GM18861 (cell line): ENCODE results near the gene ANKRD40.
"Not testable (repeated sequence)": the region's sequence is repeated elsewhere in the genome, so short reads cannot be mapped to it uniquely, and the experiment has no call there.

ENCODE experiments used
- ATAC-seq: cut with Tn5 transposase; IDR thresholded peaks from one replicate; pipeline ENCODE4 v1.9.1; 2021; ENCODE audit not compliant: unreplicated experiment

ANKRD40 gene

DNA sequence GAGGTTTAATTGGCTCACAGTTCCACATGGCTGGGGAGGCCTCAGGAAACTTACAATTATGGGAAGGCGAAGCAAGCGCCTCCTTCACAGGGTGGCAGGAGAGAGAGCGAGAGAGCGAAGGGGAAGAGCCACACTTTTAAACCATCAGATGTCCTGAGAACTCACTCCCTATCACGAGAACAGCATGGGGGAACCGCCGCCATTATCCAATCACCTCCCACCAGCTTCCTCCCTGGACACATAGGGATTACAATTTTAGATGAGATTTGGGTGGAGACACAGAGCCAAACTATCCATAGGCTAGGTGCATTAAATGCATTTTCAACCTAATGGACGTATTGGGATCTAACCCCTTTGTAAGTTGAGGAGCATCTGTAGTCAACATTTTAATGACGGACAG is 4.9 kb upstream of the ANKRD40 start:
- ATAC-seq, result no peak

DNA sequence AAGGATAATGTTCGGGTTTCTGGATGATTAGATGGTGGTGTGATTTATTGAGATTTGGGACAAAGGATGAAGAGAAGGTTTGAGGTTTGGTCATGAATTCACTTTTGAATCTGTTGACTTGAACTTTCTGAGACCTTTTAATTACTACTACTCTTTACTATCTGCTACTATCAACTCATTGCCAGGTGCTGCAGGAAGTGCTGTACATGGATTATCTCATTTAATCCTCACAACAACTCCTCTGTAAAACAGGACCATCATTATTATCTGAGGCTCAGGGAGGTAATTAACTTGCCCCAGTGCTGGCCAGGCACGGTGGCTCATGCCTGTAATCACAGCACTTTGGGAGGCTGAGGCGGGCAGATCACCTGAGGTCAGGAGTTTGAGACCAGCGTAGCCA is 2.9 kb upstream of the ANKRD40 start:
- ATAC-seq, result no peak

DNA sequence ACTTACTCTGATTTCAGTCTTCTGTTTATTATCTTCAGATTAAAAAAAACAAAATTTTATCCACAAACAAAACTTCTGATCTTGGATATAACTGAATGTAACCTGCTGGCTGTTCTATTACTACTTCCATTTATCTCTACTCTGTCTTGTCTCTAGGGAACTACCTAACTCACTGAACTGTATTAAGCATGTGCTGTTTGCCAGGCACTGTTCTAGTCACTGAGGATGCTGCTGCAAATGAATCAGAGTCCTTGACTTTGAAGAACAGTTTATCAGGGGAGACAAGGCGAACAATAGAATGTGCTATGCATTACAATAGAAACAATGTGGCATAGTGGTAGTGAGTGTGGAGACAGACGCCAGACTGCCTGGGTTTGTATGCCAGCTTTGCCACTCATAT is 2.3 kb upstream of the ANKRD40 start:
- ATAC-seq, result no peak

DNA sequence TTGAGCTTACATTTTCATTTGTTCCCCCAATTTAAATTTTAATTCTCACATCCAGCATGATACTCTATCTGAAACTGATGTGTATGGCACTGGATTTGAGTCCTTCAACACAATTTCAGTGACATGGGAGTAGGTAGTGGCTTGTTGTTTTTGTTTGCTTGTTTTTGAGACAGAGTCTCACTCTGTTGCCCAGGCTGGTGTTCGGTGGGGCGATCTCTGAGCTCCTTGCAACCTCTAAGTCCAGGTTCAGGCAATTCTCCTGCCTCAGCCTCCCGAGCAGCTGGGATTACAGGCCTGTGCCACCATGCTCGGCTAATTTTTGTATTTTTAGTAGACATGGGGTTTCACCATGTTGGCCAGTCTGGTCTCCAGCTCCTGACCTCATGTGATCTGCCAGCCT is 1.3 kb upstream of the ANKRD40 start:
- not testable (repeated sequence) for ATAC-seq

DNA sequence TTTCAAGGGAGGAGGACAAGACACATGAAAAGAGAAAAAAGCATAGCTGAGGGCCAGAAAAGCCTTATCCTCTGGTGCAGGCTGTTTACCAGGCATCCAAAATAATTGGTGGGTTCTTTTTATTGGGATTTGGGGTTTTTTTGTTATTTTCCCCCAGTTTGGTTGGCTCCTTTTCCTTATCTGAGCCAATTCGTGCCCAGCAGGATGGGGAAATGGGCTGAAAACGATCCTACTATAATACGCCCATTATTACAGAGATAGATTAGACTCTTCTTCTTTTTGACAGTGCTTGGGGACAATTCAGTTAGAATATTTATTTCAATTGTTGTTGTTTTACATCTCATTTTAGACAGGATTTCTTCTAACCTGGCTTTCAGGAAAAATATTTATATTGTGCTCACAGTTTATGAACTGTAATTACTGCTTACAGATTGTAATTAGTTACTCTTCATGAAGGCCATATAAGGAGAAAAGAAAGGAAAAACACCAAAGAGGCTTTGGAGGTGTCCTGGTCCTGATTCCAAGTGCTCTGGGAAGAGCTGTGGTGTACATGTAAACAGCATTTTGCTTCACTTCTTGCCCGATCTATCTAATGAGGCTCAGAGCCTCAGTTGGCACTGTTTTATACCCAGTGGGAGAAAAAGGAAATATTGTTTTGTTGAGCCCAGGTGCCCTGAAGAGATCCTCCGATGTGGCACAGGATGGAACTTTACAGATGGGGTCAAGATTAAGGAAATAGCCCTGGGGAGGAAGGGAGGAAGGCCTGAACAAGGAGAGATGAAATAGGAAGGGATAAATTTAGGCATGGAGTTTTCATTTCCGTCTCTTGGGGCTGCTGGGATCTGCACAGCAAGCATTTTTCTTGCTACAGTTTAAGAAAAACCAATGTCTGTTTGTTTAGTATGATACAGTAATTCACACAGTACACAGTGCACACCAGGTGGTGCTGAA is 611 bp upstream of the ANKRD40 start:
- no peak for ATAC-seq

DNA sequence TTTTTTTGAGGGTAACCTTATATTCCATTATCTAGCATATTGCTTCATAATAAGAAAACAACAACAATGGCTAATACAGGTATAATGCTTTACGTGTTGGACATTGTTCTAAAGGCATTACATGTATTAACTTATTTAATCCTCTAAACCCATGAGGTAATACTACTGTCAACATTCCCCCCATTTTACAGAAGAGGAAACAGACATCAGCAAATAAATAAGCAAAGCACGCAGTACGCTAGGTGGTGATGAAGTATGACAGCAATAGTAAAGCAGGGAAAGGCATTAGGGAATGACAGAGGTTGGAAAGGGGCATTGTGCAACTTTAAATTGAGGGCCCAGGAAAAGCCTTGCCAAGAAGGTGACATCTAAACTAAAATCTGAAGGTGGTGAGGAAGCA is 4.6 kb downstream of the ANKRD40 start:
- no peak for ATAC-seq

DNA sequence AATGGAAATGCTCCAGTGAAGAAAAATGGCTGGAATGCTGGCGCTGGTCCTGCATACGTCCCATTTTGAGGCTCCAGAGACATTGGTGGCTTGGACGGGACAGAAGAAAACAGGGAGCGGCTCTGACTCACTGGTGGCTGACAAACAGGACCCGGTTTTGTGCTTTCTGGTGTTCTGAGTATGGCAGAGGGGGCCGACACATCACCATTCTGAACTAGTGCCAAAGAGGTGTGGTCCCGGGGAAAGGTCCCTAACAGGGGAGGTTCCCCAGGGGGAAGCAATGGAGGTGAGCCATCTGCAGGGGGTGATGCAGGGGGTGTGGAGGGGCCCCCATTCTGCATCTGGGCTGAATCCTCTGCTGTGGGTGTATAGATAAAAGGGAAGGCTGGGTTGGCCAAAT is 8.3 kb downstream of the ANKRD40 start:
- no peak for ATAC-seq

DNA sequence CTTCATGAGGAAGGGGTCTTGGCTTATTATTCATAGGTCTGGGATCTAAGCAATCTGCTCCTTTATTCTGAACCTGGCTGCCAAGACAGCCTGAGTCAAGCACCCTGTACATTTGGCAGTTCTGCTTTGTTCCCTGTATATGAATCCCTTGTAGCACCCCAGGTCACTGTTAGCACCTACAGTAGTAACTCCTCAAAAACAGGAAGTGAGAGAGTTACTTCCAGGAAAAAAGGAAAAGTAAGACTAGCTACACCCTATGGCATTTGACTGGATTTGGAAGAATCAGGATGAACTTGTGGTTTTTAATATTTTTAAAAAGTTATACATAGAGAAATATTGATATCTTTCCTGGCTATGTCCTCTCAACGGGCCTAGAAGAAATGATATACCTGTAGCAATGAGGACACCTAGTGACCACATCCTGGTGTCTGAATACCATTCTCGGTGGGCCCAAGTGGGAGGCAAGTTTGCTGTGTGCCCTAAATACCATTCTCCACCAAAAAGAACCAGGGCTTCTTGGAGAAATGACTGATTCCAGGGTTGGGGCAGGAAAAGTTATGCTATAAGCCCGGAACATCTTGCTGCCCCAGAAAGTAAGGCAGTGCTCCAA is 9.9 kb downstream of the ANKRD40 start:
- ATAC-seq, result no peak

DNA sequence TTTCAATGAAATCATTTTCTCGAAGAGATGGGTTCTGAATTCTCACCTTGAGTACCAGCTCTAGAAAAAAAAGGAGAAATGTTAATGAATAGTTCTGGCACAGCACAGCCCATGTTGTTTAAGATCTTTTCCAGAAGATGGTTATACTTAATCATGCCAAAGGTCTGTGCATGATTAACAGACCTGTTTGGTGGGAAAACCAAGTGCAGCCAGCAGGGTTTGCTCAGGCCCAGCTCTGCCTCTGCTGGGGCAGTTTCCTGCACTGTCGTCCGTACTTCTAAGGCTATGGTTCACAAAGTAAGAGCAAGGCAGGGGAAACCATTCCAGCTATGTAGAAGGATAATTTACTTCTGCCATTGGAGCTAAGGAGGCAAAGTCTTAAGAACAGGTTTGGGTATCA is 10.7 kb downstream of the ANKRD40 start:
- ATAC-seq, result no peak

DNA sequence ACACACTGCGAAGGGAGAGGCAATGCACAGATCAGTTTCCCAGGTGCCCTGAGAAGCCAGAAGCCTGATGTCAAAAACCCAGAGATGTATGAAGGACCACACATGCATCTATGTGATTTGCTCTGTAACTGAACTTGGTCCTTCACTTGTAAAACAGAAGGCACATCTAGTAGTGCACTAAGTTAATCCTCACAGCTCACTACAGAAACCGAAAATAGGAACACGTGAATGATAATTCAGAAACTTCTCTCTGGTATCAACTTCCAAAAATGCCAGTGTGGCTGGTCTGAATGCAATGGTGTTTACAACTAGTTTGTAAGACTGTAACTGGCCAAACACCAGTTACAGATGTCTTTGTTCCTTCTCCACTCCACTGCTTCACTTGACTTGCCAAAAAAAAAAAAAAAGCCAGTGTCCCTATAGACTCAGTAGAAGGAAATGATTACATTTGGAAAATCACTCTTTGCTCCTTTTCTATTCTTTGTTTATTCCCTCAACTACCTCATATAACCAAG is 11.3 kb downstream of the ANKRD40 start:
- ATAC-seq, result no peak

DNA sequence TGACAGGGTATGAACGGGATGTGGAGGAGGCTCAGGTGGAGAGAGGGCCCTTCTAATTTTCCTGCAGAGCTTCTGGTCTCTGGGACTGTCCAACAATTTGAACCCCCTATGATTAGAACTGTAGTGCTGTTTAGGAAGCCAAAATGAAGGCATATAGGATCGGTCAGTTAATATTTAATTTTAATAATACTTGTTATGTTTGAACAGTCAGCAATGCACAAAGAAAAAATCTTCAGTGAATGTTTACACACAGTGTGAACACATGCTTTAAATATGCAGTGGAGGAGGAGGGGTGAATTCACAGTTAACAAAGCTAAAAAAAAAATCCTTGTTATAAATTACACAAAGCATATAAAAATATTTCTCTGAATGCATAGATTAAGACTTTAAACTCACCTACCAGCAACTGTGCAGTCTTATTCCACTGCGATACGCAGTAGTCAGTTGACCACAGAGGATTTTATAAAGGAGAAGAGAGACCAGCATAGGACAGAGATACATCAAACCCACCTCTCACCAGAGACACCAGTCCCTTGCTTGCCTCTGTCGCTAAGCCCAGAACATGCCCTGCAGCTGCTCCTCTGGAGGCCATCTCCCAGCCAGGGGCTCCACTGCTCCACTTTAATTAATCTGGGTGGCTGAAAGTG is 14.6 kb downstream of the ANKRD40 start:
- ATAC-seq, result no peak

DNA sequence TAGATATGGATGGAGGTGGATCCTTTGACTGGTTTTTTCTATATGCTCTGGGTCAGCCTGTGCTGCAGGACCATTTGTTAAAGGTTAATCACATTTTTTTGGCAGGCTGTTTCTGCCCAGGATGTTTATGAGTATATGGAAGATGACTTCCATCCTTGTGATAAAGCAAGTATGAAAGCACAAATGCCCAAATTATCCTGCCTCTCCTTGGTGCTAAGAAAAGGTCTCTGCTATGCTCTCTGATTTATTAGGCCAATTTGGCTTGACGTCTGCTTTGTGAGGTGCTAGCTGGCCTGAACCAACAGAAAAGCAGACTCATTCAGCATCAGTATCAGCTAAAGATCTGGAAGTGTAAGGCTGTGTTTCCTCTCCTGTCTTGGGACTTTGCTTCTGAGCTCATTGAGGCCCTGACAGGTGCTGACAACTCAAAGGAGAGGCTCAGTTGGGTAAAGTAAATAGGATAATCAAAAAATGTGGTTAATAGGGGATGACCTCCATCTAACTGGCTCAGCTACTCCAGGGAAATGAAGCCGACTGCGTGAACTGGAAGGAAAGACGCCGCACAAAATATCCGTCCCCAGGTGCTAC is 15.2 kb downstream of the ANKRD40 start:
- no peak for ATAC-seq

DNA sequence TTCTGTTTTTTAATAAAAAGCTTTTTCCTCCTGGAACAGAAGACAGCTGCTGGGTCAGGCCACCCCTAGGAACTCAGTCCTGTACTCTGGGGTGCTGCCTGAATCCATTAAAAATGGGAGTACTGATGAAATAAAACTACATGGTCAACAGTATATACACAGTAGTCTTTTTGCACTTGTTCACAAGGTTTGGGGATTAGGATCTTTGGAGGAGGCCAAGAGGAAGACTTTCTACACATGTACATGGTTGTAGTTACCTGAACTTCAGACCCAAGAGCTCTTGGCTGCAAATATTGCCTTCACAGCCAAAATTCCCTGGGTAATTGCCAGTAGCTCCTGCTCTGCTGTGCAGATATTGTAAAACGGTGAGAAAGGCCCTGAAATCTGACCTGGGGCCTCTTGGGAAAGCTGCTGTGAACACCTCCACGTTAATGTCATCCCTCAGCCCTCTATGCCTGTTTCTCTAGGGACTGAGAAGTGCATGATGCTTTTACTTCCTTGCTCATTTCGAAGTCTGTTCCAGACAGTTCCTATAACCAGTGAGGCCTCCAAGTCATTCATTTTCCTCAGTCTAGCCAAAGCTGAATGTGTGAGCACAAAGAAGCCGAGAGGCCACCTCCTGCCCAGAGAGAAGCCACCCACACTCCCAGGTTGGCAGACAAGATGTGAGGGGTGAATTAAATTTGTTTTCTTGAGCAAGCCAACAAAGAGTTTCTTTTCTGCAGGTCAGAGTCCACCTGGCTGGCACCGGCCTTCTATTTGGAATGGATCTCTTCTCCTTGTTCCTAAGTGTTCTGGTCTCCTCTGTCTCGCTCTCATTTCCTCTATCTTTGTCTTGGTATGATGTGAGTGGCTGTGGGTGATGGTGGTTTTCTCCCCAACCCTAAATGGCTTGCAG is 15.9 kb downstream of the ANKRD40 start:
- ATAC-seq, result no peak

DNA sequence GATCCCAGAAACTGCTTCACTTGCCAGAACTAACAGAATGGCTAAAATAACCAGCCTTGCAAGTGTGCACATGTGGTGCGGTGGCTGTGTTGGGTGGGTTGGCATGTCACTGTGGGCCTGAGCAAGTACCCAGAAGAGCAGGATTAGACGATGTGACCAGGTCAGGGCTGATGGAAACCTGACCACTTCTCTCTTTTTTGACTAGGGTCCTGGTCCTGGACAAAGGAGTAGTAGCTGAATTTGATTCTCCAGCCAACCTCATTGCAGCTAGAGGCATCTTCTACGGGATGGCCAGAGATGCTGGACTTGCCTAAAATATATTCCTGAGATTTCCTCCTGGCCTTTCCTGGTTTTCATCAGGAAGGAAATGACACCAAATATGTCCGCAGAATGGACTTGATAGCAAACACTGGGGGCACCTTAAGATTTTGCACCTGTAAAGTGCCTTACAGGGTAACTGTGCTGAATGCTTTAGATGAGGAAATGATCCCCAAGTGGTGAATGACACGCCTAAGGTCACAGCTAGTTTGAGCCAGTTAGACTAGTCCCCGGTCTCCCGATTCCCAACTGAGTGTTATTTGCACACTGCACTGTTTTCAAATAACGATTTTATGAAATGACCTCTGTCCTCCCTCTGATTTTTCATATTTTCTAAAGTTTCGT is 16.7 kb downstream of the ANKRD40 start:
- no peak for ATAC-seq

DNA sequence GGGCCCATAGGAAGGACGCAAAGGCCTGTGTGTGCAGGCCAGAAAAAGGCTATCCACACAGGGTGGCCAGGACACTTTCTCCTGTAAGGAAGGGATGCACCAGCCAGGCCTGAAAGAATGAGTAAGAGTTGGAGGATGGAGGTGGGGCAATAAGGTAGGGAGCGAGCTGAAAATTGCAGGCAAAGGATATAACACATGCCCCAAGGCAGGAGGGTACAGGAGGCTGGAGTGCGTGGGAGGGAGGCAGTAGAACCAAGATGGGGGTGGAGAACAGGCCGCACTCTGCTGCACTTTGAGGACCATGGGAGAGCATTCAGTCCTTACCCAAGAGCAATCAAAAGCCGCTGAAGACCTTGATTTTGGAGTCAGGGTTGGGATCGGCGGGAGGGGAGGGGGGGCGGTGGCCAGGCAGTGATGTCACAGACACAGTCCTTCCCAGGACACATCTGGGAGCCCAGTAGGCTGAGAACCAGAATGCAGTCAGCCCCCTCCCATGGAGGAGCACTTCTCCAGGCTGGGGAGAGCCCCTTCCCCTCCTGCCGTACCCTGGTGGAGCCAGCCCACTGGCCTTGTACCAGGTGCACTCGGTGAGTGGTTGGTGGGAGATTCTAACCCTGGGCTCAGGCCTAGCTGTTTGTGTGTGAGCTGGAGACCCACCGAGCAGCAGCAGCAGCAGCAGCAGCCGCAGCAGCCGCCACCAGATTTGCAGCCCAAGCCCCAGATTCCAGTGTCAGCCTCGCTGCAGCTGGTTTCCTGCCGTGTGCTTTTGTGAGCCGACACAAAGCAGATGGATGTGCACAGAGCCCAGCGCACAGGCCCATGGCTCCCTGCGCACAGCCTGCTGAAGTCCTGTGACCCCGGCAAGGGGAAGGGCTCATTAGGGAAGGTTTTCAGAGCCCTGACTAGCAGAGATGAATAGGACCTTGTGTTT is 17.5 kb downstream of the ANKRD40 start:
- no peak for ATAC-seq

DNA sequence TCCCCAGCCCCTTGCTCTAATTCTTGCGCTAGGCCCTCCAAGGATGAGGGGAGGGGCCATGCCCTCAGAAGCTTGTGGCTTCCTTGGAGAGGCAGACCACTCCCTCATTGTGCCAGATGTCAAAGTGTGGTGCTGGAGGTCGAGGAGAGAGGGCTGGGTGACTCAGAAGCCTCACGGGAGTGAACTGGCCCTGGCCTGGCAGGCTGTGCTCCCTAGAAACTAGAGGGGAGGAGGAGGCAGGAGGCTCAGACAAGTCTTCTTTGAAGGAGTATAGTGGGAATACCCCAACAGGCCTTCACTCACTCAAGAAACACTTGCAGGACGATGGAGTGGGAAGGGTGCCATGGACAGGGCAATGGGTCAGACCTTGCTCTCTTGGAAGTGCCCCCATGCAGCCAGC is 18.5 kb downstream of the ANKRD40 start:
- ATAC-seq, result no peak

DNA sequence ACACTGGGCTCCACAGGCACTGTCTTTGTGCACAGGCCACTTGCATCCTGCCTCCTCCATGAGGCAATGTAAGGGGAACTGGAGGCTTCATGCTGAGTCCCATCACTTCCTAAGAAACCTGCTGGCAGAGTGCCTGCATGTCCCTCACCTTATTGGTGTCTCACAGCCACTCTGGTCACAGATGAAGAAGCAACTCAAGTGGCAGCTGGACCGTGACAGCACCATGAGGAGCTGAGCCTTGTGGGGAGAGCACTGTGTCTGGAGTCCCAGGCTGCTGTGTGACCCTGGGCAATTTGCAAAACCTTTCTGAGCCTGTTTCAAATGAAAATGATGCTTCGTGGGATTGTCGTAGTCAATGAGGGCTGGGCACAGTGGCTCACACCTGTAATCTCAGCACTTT is 19.5 kb downstream of the ANKRD40 start:
- ATAC-seq, result no peak

DNA sequence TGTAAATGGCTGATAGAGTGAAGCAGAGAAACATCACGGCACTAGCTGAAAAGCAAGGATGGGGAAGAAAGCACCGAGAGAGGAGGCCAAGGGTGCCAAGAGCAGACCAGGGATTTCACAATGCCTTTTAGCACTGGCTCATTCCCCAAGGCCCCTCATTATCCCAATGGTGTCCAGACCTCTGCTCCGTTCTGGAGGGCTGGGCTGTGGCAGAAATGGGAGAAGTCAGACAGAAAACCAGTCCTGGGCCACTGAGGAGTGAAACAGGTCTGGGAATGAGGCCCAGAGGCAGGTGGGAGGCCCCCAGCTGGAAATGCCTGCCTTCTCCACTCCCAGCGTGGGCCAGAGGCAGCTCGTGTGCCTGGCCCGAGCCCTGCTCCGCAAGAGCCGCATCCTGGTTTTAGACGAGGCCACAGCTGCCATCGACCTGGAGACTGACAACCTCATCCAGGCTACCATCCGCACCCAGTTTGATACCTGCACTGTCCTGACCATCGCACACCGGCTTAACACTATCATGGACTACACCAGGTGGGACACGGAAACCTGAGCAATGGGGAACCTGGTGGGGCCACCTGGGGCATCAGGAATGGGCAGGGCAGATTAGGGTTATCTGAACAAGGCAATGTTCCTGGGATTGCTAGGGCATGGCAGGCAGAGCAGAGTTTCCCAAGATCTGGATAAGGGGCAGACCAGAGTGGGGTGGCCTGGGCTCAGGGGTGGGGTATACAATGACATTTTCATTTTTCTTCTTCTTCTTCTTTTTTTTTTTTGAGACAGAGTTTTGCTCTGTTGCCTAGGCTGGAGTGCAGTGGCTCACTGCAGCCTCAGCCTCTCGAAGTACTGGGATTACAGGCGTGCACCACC is 20.3 kb downstream of the ANKRD40 start:
- no peak for ATAC-seq
